ENCODE results near the gene NUDT9. TPM values are rescaled to one million over a fixed set of nuclear protein-coding genes. Genes with fewer than 3 reads are reported as not detected.
A peak's percentile ranks its signal among the peaks of the same experiment; 100 is the strongest.
"Not testable (repeated sequence)": the region's sequence is repeated elsewhere in the genome, so short reads cannot be mapped to it uniquely, and the experiment has no call there.

The NUDT9 gene
- total and polyA plus RNA-seq, 3 experiments from 2014 or later: 16.0 to 25.2 (median 18.1) TPM

DNA sequence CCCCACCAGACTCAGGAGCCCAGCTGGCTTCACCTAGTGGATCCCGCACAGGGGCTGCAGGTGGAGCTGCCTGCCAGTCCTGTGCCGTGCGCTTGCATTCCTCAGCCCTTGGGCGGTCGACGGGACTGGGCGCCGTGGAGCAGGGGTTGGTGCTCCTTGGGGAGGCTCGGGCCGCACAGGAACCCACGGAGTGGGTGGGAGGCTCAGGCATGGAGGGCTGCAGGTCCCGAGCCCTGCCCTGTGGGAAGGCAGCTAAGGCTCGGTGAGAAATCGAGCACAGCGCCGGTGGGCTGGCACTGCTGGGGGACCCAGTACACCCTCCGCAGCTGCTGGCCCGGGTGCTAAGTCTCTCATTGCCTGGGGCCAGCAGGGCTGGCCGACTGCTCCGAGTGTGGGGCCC, 26.5 kb upstream of the NUDT9 start:
- H3K27ac Mint-ChIP-seq; H3K4me1 ChIP-seq (ENCODE audit: insufficient read depth, low read length); H3K27me3 Mint-ChIP-seq; H3K4me3 ChIP-seq (ENCODE audit: low read length); POLR2A ChIA-PET; H3K9me3 ChIP-seq (ENCODE audit: low read length); H3K9me3 Mint-ChIP-seq; H3K36me3 ChIP-seq (ENCODE audit: insufficient read depth, low read length); H3K36me3 Mint-ChIP-seq; H3K4me3 Mint-ChIP-seq; H3K27ac ChIP-seq (ENCODE audit: low read depth, low read length); H3K27me3 ChIP-seq (ENCODE audit: insufficient read depth, low read length, poor library complexity, severe bottlenecking); DNase-seq: not testable (repeated sequence)
- H3K4me1 Mint-ChIP-seq: peaks cover 13 to 19% (median 18%) of the 10 kb centered on the region in 3 donors
- CTCF ChIA-PET: interaction anchor here (1.4 to 1.7 kb wide), 2 partner anchors 11 kb away, joined by 3 to 5 read pairs; no protein-coding TSS in a partner anchor

DNA sequence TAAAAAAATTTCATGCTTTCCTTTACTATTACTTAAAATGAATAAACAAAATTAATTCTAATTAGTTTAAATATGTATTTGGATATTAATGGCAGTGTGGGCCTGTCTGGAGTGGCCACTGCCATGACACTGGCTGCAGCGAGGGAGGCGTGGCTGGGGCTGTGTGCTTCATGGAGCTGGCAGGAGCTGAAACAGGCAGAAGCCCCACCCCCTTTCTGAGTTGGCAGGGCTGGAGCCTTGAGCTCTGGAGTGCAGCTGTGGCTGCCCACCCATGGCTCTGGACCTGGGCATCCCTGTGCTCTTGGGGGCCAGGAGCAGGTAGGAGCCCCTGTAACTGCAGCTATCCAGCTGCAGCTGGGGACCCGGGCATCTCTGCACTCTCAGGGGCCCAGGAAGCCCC, 23.2 kb upstream of the NUDT9 start:
- Mint-ChIP-seq H3K4me1 (peaks cover 9 to 11% (median 10%) of the 10 kb centered on the region in 3 donors), H3K4me3 (no peak overlapping the region), H3K27ac (no peak overlapping the region), H3K36me3 (no peaks in the 10 kb centered on the region), H3K9me3 (no peaks in the 10 kb centered on the region), H3K27me3 (peaks cover 0 to 2% of the 10 kb centered on the region in 2 donors)
- ChIA-PET CTCF (interaction anchor here (1.3 to 2.1 kb wide), 2 partner anchors 12 to 23 kb away, joined by 3 to 5 read pairs; no protein-coding TSS in a partner anchor), POLR2A (no interaction called here)
- Histone ChIP-seq H3K9me3 (ENCODE audit: low read length) (no peaks in the 10 kb centered on the region), H3K36me3 (ENCODE audit: insufficient read depth, low read length) (no peaks in the 10 kb centered on the region), H3K4me1 (ENCODE audit: insufficient read depth, low read length) (no peaks in the 10 kb centered on the region), H3K4me3 (ENCODE audit: low read length) (no peak overlapping the region), H3K27me3 (ENCODE audit: insufficient read depth, low read length, poor library complexity, severe bottlenecking) (no peaks in the 10 kb centered on the region), H3K27ac (ENCODE audit: low read depth, low read length) (no peak overlapping the region)
- DNase-seq: no peak

DNA sequence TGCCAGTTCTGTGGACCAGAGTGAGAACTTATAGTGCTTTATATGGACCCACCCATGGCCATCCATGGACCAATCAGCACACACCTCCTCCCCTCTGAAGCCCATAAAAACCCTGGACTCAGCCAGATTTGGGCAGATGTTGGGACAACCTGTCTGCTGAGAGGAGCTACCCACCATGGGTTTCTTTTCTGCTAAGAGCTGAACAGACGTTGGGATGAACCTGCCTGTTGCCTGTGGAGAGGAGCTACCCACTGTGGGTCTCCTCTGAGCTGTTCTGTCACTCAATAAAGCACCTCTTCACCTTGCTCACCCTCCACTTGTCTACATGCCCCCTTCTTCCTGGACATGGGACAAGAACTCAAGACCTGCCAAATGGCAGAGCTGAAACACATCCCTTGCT, 22.4 kb upstream of the NUDT9 start:
- POLR2A ChIA-PET: no interaction called here
- Histone ChIP-seq H3K4me3 (ENCODE audit: low read length) (no peak overlapping the region), H3K27ac (ENCODE audit: low read depth, low read length) (no peak overlapping the region), H3K4me1 (ENCODE audit: insufficient read depth, low read length) (no peaks in the 10 kb centered on the region), H3K9me3 (ENCODE audit: low read length) (no peaks in the 10 kb centered on the region), H3K36me3 (ENCODE audit: insufficient read depth, low read length) (no peaks in the 10 kb centered on the region), H3K27me3 (ENCODE audit: insufficient read depth, low read length, poor library complexity, severe bottlenecking) (no peaks in the 10 kb centered on the region)
- CTCF ChIA-PET: interaction anchor here (2.1 kb wide), 1 partner anchor 24 kb away, joined by 5 read pairs; no protein-coding TSS in a partner anchor
- no peak overlapping the region for H3K27ac Mint-ChIP-seq
- no peaks in the 10 kb centered on the region for H3K36me3 Mint-ChIP-seq
- no peak overlapping the region for H3K4me3 Mint-ChIP-seq
- H3K27me3 Mint-ChIP-seq: peaks cover 1 to 2% of the 10 kb centered on the region in 2 donors
- DNase-seq: no peak
- H3K9me3 Mint-ChIP-seq: no peaks in the 10 kb centered on the region
- H3K4me1 Mint-ChIP-seq: peaks cover 3 to 5% (median 4%) of the 10 kb centered on the region in 3 donors

DNA sequence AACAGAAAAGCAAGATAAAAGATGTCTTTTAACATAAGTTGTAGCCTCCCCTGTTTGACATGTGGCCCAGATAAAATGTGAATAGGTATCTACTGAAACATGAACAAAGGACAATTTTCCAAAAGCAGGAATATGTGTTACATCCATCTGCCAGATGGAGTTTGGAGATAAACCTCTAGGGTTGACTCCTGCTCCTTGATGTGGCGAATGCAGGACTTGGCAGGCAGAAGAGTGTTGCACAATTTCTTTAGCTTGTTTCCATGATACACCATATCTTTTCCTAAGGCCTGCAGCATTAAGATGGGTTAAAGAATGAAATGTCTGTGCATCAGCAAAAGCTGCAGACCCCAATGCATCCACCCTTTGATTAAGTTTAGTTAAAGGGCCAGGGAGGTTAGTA, 18.6 kb upstream of the NUDT9 start:
- H3K27ac Mint-ChIP-seq; H3K27ac ChIP-seq (ENCODE audit: low read depth, low read length); POLR2A ChIA-PET; H3K27me3 ChIP-seq (ENCODE audit: insufficient read depth, low read length, poor library complexity, severe bottlenecking); H3K4me1 ChIP-seq (ENCODE audit: insufficient read depth, low read length); H3K9me3 ChIP-seq (ENCODE audit: low read length); DNase-seq; H3K36me3 Mint-ChIP-seq; H3K36me3 ChIP-seq (ENCODE audit: insufficient read depth, low read length); H3K9me3 Mint-ChIP-seq; H3K4me3 ChIP-seq (ENCODE audit: low read length); H3K4me3 Mint-ChIP-seq; CTCF ChIA-PET: not testable (repeated sequence)
- Mint-ChIP-seq H3K4me1 (peaks cover 13 to 21% (median 14%) of the 10 kb centered on the region in 3 donors), H3K27me3 (peaks cover 7 to 16% of the 10 kb centered on the region in 2 donors)

DNA sequence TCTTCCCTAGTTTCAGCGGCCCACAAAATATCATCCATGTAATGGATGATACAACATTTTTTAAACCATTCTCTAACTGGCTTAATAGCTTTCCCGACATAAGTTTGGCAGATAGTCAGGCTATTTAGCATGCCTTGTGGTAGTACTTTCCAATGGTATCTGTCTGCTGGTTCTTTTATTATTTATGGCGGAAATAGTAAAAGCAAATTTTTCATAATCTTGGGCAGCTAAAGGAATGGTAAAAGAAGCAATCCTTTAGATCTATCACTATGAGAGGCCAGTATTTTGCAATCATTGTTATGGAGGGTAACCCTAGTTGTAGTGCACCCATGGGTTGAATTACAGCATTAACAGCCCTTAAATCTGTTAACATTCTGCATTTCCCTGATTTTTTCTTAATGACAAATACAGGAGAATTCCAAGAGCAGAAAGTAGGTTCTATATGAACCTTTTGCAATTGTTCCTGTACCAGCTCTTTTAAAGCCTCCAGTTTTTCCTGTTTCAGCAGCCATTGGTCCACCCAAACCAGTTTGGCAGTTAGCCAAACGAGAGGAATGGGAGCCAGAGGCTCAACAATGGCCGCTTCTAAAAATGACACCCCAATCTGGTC, 17.1 kb upstream of the NUDT9 start:
- Histone ChIP-seq H3K27ac (ENCODE audit: low read depth, low read length) (no peak overlapping the region), H3K4me1 (ENCODE audit: insufficient read depth, low read length) (no peaks in the 10 kb centered on the region), H3K9me3 (ENCODE audit: low read length) (no peaks in the 10 kb centered on the region), H3K4me3 (ENCODE audit: low read length) (no peak overlapping the region), H3K36me3 (ENCODE audit: insufficient read depth, low read length) (no peaks in the 10 kb centered on the region), H3K27me3 (ENCODE audit: insufficient read depth, low read length, poor library complexity, severe bottlenecking) (no peaks in the 10 kb centered on the region)
- ChIA-PET CTCF (no interaction called here), POLR2A (no interaction called here)
- H3K36me3 Mint-ChIP-seq: no peaks in the 10 kb centered on the region
- no peak overlapping the region for H3K27ac Mint-ChIP-seq
- no peaks in the 10 kb centered on the region for H3K9me3 Mint-ChIP-seq
- H3K4me3 Mint-ChIP-seq: no peak overlapping the region
- DNase-seq: no peak
- peaks cover 13 to 31% of the 10 kb centered on the region in 2 donors for H3K27me3 Mint-ChIP-seq
- H3K4me1 Mint-ChIP-seq: peaks cover 13 to 21% (median 14%) of the 10 kb centered on the region in 3 donors

DNA sequence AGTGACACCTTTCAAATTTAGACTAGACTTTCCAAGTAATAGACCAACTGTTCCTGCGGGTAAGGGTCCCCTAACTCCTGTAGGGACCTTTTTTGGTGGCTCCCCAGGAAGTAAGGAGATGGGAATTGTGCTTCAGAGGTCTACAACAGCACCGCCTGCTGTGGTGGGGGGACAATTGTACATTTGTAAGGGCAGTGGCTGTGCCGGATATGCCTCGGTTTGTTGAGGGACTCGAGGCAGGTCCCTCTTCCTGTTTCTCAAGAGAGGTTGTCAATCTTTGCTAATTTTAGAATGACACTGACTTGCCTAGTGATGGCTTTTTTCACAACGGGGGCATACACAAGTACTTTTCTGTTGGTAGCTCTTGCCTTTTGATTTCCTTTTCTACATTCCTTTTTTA, 15.9 kb upstream of the NUDT9 start:
- H3K27me3 ChIP-seq (ENCODE audit: insufficient read depth, low read length, poor library complexity, severe bottlenecking): no peaks in the 10 kb centered on the region
- H3K4me3 Mint-ChIP-seq: peak overlapping the region in 5 of 7 donors; percentile 51 to 72 (median 59)
- peaks cover 13 to 21% (median 14%) of the 10 kb centered on the region in 3 donors for H3K4me1 Mint-ChIP-seq
- no peak overlapping the region for H3K27ac ChIP-seq (ENCODE audit: low read depth, low read length)
- H3K9me3 ChIP-seq (ENCODE audit: low read length): no peaks in the 10 kb centered on the region
- ChIA-PET CTCF (interaction anchor here (0.8 to 1.8 kb wide), 3 partner anchors 10 to 30 kb away, joined by 3 to 6 read pairs (median 5); no protein-coding TSS in a partner anchor), POLR2A (no interaction called here)
- DNase-seq: peak in 1 of 5 donors; percentile 27
- H3K4me1 ChIP-seq (ENCODE audit: insufficient read depth, low read length): no peaks in the 10 kb centered on the region
- H3K27me3 Mint-ChIP-seq: peaks cover 13 to 42% of the 10 kb centered on the region in 2 donors
- no peaks in the 10 kb centered on the region for H3K36me3 Mint-ChIP-seq
- H3K27ac Mint-ChIP-seq: peak overlapping the region in 6 of 8 donors; percentile 5 to 84 (median 34)
- H3K9me3 Mint-ChIP-seq: no peaks in the 10 kb centered on the region
- H3K36me3 ChIP-seq (ENCODE audit: insufficient read depth, low read length): no peaks in the 10 kb centered on the region
- no peak overlapping the region for H3K4me3 ChIP-seq (ENCODE audit: low read length)

DNA sequence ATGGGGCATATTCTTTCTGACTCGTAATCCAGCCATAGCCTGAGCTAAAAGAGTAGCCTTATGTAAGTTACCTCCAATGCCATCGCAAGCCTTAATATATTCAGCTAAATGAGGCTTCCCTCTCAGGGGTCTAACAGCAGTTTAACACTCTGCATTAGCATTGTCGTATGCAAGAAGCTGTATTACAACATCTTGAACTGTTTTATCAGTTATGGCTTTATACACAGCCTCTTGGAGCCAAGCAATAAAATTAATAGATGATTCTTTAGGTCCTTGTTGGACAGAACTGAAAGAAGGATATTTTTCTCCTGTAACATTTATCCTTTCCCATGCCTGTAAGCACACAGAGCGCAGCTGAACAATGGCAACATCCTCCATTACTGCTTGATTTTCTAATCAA, 15.5 kb upstream of the NUDT9 start:
- H3K36me3 ChIP-seq (ENCODE audit: insufficient read depth, low read length); H3K9me3 Mint-ChIP-seq; POLR2A ChIA-PET; DNase-seq; H3K27ac ChIP-seq (ENCODE audit: low read depth, low read length); H3K36me3 Mint-ChIP-seq; H3K4me1 ChIP-seq (ENCODE audit: insufficient read depth, low read length); H3K9me3 ChIP-seq (ENCODE audit: low read length); H3K4me3 ChIP-seq (ENCODE audit: low read length); H3K27me3 ChIP-seq (ENCODE audit: insufficient read depth, low read length, poor library complexity, severe bottlenecking): not testable (repeated sequence)
- H3K4me1 Mint-ChIP-seq: peaks cover 13 to 21% (median 14%) of the 10 kb centered on the region in 3 donors
- peak overlapping the region in 5 of 7 donors; percentile 51 to 72 (median 59) for H3K4me3 Mint-ChIP-seq
- H3K27ac Mint-ChIP-seq: peak overlapping the region in 6 of 8 donors; percentile 5 to 84 (median 34)
- CTCF ChIA-PET: interaction anchor here (0.8 to 1.8 kb wide), 3 partner anchors 10 to 30 kb away, joined by 3 to 6 read pairs (median 5); no protein-coding TSS in a partner anchor
- peaks cover 12 to 44% of the 10 kb centered on the region in 2 donors for H3K27me3 Mint-ChIP-seq

DNA sequence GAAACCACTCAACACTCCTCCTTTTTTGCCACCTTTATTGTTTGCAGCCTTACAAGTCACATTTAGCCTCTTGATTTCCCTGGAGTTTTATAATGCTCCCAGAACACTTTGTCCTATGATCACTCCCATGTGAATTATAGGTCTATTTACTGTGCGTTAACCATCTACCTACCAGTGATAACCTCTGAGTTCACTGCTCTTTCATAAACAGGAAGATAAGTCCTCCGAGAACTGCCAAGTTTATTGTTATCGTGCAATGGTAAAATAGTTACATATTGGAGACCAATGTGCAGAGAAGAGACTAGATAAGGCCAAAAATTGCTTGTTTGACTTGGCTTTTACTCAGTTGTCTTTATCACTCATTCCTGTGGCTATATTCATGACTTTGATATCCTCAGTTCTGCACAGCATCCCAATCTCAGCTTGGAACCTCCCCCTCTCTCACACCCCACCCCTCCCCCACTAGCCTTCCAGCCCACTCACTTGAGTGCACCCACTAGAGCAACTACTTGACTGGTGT, 12.9 kb upstream of the NUDT9 start:
- Mint-ChIP-seq H3K27ac (no peak overlapping the region), H3K4me3 (no peak overlapping the region), H3K36me3 (no peaks in the 10 kb centered on the region), H3K4me1 (peaks cover 13 to 21% (median 14%) of the 10 kb centered on the region in 3 donors), H3K9me3 (peaks cover 0 to 2% (median 0%) of the 10 kb centered on the region in 5 donors), H3K27me3 (peaks cover 12 to 53% of the 10 kb centered on the region in 2 donors)
- Histone ChIP-seq H3K9me3 (ENCODE audit: low read length) (no peaks in the 10 kb centered on the region), H3K4me3 (ENCODE audit: low read length) (no peak overlapping the region), H3K27me3 (ENCODE audit: insufficient read depth, low read length, poor library complexity, severe bottlenecking) (no peaks in the 10 kb centered on the region), H3K36me3 (ENCODE audit: insufficient read depth, low read length) (no peaks in the 10 kb centered on the region), H3K4me1 (ENCODE audit: insufficient read depth, low read length) (no peaks in the 10 kb centered on the region), H3K27ac (ENCODE audit: low read depth, low read length) (no peak overlapping the region)
- ChIA-PET CTCF (no interaction called here), POLR2A (no interaction called here)
- DNase-seq: no peak

Data from CD8-positive, alpha-beta memory T cell (primary cell).